Keratinocyte (primary cell): ENCODE results near the gene GRAP.

ENCODE experiments used
- EZH2 ChIP-seq: IDR thresholded peaks from one replicate; pipeline ENCODE4 v1.6.1; 2012; ENCODE audit warnings: inconsistent platforms, mild to moderate bottlenecking, low read length, moderate library complexity
- TF ChIP-seq, protein P1 (sequence below), 3 experiments: IDR thresholded peaks in 1 of 3; conservative IDR thresholded peaks in 1 of 3; optimal IDR thresholded peaks in 1 of 3; 2 replicates in 2 of 3; 3 replicates in 1 of 3; pipeline versions ENCODE3 to v1.5.1; 2011; ENCODE audit warnings: low read length in 3 of 3, mild to moderate bottlenecking in 3 of 3, moderate library complexity in 2 of 3, control low read depth in 1 of 3, inconsistent platforms in 1 of 3; ENCODE audit not compliant: insufficient read depth in 2 of 3; ENCODE audit errors: extremely low read depth in 1 of 3

DNA sequence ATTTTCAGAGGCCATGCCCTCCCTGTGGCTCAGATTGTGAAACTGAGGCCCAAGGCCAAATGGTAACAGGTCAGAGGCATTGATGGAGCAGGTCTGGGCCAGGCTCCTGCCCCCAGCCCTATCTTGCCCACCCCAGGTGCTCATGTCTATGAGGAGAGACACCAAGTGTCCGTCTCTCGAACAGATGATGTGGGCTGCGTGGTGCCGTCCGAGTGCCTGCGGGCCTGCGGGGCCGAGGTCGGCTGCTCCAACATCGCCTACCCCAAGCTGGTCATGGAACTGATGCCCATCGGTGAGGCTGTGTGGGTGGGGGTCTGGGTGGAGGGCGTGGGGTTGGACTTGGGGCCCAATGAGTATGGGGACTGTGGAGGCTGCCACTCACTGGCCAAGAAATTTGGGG is 33.5 kb downstream of the GRAP start:
- TF ChIP-seq EZH2 = no peak
- TF ChIP-seq, protein P1, sequence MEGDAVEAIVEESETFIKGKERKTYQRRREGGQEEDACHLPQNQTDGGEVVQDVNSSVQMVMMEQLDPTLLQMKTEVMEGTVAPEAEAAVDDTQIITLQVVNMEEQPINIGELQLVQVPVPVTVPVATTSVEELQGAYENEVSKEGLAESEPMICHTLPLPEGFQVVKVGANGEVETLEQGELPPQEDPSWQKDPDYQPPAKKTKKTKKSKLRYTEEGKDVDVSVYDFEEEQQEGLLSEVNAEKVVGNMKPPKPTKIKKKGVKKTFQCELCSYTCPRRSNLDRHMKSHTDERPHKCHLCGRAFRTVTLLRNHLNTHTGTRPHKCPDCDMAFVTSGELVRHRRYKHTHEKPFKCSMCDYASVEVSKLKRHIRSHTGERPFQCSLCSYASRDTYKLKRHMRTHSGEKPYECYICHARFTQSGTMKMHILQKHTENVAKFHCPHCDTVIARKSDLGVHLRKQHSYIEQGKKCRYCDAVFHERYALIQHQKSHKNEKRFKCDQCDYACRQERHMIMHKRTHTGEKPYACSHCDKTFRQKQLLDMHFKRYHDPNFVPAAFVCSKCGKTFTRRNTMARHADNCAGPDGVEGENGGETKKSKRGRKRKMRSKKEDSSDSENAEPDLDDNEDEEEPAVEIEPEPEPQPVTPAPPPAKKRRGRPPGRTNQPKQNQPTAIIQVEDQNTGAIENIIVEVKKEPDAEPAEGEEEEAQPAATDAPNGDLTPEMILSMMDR (optimal IDR thresholded peaks at IDR 0.05 in 1 of 3, IDR thresholded peaks at IDR 0.05 in 1 of 3, conservative IDR thresholded peaks at IDR 0.05 in 1 of 3; ENCODE audit: extremely low read depth in 1 of 3, insufficient read depth in 2 of 3, low read length in 3 of 3) = no peak
